OCI-LY1 (cell line): Measurements from ENCODE around the gene TMED4.

ENCODE experiments used
- CTCF ChIP-seq: fragments of 200-600 bp; sonication (generic), shearing (Covaris generic); IDR thresholded peaks from 2 replicates; pipeline ENCODE4 v1.5.1; 2017; ENCODE audit warnings: mild to moderate bottlenecking, antibody characterized with exemption, low read length, moderate library complexity, mixed read lengths
- EZH2 ChIP-seq: fragments of 200-600 bp; sonication (generic), shearing (Covaris generic); IDR thresholded peaks from 2 replicates; pipeline ENCODE4 v1.8.0; 2017; ENCODE audit warnings: borderline replicate concordance, mixed run types, mild to moderate bottlenecking, antibody characterized with exemption, low read length, moderate library complexity, mixed read lengths

GRCh38 chr7:44581879-44582603 is at the start of gene TMED4:
- TF ChIP-seq EZH2 (no peak), CTCF (no peak)
